ENCODE data around the gene FARP2. TPM values are rescaled to one million over a fixed set of nuclear protein-coding genes. Genes with fewer than 3 reads are reported as not detected.
A peak's percentile ranks its signal among the peaks of the same experiment; 100 is the strongest.

FARP2 gene
- total and polyA plus RNA-seq, 2 of the 13 experiments (the other 11 are each of a cell fraction or from before 2014, with no cell fraction given) = 28.0 to 45.4 TPM

GRCh38 chr2:241312082-241312481, 44.0 kb upstream of the FARP2 start (continued):
- TF ChIP-seq, protein P1, sequence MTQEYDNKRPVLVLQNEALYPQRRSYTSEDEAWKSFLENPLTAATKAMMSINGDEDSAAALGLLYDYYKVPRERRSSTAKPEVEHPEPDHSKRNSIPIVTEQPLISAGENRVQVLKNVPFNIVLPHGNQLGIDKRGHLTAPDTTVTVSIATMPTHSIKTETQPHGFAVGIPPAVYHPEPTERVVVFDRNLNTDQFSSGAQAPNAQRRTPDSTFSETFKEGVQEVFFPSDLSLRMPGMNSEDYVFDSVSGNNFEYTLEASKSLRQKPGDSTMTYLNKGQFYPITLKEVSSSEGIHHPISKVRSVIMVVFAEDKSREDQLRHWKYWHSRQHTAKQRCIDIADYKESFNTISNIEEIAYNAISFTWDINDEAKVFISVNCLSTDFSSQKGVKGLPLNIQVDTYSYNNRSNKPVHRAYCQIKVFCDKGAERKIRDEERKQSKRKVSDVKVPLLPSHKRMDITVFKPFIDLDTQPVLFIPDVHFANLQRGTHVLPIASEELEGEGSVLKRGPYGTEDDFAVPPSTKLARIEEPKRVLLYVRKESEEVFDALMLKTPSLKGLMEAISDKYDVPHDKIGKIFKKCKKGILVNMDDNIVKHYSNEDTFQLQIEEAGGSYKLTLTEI (CRISPR knock-in tag; conservative IDR thresholded peaks at IDR 0.05) = no peak
- no peak for TF ChIP-seq FOXA1 (IDR thresholded peaks at IDR 0.05)
- no peak for TF ChIP-seq FOXA1 (CRISPR knock-in tag; IDR thresholded peaks at IDR 0.05)
- no peak for TF ChIP-seq ZNF503 (CRISPR knock-in tag; IDR thresholded peaks at IDR 0.05)
- no peak for TF ChIP-seq NR2F6 (IDR thresholded peaks at IDR 0.05)
- TF ChIP-seq NR2F6 (CRISPR knock-in tag; IDR thresholded peaks at IDR 0.05) = no peak
- no peak for TF ChIP-seq ARNTL (CRISPR knock-in tag; IDR thresholded peaks at IDR 0.05)
- TF ChIP-seq RBFOX2 (IDR thresholded peaks at IDR 0.05; ENCODE audit: low read depth, low read length) = peak; percentile 40; the same call in 1 of the 2 replicates
- no peak for TF ChIP-seq ZNF777 (CRISPR knock-in tag; IDR thresholded peaks at IDR 0.05)
- TF ChIP-seq PAX8 (CRISPR knock-in tag; IDR thresholded peaks at IDR 0.05; ENCODE audit: borderline replicate concordance) = no peak
- no peak for TF ChIP-seq ZNF597 (CRISPR knock-in tag; IDR thresholded peaks at IDR 0.05)

All from HepG2 (cell line).